HepG2 (cell line): ENCODE results near the gene AMHR2. TPM values are rescaled to one million over a fixed set of nuclear protein-coding genes. Genes with fewer than 3 reads are reported as not detected.

ENCODE experiments used
- ATAC-seq: fragments of 200-7000 bp; cut with Tn5 transposase; 3 replicates; pipeline ENCODE4 v1.9.1; 2020; ENCODE audit warnings: mild to moderate bottlenecking, moderate library complexity
- BruUV-seq: library from RNA; stranded (reverse); fragments of 400-500 nt; replicated peaks from 2 replicates; lab custom pipeline; 2021; lab: Mats Ljungman, UMichigan
- CTCF ChIA-PET: fragments of 300-600 bp; formaldehyde crosslinking; extraction: SDS; loops from one replicate; lab custom pipeline; 2021; ENCODE audit warnings: low total read pairs, inconsistent platforms, low intra/inter-chr PET ratio; lab: Yijun Ruan, JAX
- POLR2A ChIA-PET: fragments of 350-600 bp; sonication (Branson Sonifier 250); formaldehyde crosslinking; loops from one replicate; lab custom pipeline; 2020; ENCODE audit warnings: antibody characterized with exemption, inconsistent platforms; lab: Yijun Ruan, JAX
- DNase-seq: peaks from one replicate; pipeline ENCODE4 v3.0.0-alpha.2; 2015; ENCODE audit warnings: low spot score
- FAIRE-seq: peaks from 3 replicates; lab custom pipeline; 2011; peaks lifted over from hg19 to GRCh38; lab: Jason Lieb, UNC
- H2AFZ ChIP-seq: one replicate; pipeline ENCODE4 v1.6.1; 2011; ENCODE audit warnings: low read length, inconsistent platforms
- H3K27ac ChIP-seq: fragments of 300-600 bp; 3 replicates; pipeline ENCODE4 v1.8.0; 2011; ENCODE audit warnings: mixed run types, mild to moderate bottlenecking, mixed read lengths, low read length, inconsistent platforms; ENCODE audit not compliant: insufficient read depth; ENCODE audit errors: extremely low read length
- H3K27me3 ChIP-seq, 2 experiments: fragments of 200-600 bp in 1 of 2; 2 replicates in 1 of 2; 3 replicates in 1 of 2; pipeline versions ENCODE4 v1.6.0 to v1.8.0; 2011; ENCODE audit warnings: low read length in 2 of 2, mild to moderate bottlenecking in 2 of 2, moderate library complexity in 2 of 2, inconsistent platforms in 1 of 2; ENCODE audit not compliant: insufficient read depth in 2 of 2, control insufficient read depth in 1 of 2
- H3K36me3 ChIP-seq, 2 experiments: fragments of 200-600 bp in 1 of 2; replicated peaks in 1 of 2; 2 replicates in 1 of 2; 3 replicates in 1 of 2; pipeline versions ENCODE4 v1.5.1 to v1.8.0; 2011; ENCODE audit warnings: low read length in 2 of 2, inconsistent platforms in 1 of 2; ENCODE audit not compliant: insufficient read depth in 2 of 2, control insufficient read depth in 1 of 2
- H3K4me1 ChIP-seq: 2 replicates; pipeline ENCODE4 v1.5.1; 2012; ENCODE audit warnings: low read length, inconsistent platforms; ENCODE audit not compliant: insufficient read depth
- H3K4me2 ChIP-seq: 2 replicates; pipeline ENCODE4 v1.6.0; 2011; ENCODE audit warnings: low read depth, low read length, inconsistent platforms
- H3K4me3 ChIP-seq, 3 experiments: fragments of 200-600 bp in 1 of 3; sonication (generic), shearing (Covaris generic) in 1 of 3; replicated peaks in 1 of 3; 2 replicates each; pipeline ENCODE4 v1.5.1; 2011 to 2016; ENCODE audit warnings: low read length in 3 of 3, inconsistent platforms in 2 of 3, low read depth in 2 of 3, mild to moderate bottlenecking in 2 of 3, control low read depth in 1 of 3, mixed read lengths in 1 of 3; ENCODE audit not compliant: insufficient read depth in 1 of 3
- H3K79me2 ChIP-seq: one replicate; pipeline ENCODE4 v1.6.1; 2011; ENCODE audit warnings: low read length, inconsistent platforms; ENCODE audit not compliant: insufficient read depth
- H3K9ac ChIP-seq: 2 replicates; pipeline ENCODE4 v1.6.0; 2011; ENCODE audit warnings: mild to moderate bottlenecking, low read depth, low read length, inconsistent platforms; ENCODE audit not compliant: insufficient read depth
- H3K9me3 ChIP-seq: 2 replicates; pipeline ENCODE4 v1.5.1; 2012; ENCODE audit warnings: mild to moderate bottlenecking, low read length
- H4K20me1 ChIP-seq: 2 replicates; pipeline ENCODE4 v1.6.0; 2011; ENCODE audit warnings: inconsistent platforms, mild to moderate bottlenecking, low read length, moderate library complexity; ENCODE audit not compliant: insufficient read depth
- FOXA3 ChIP-seq: IDR thresholded peaks from 2 replicates; pipeline ENCODE4 v1.6.1; 2016; ENCODE audit warnings: missing genetic modification reagents, missing compliant biosample characterization
- GFI1 ChIP-seq: sonication (generic); formaldehyde crosslinking; IDR thresholded peaks from 2 replicates; pipeline ENCODE4 v1.5.0; 2020; ENCODE audit warnings: missing genetic modification reagents, mild to moderate bottlenecking, borderline replicate concordance
- HNF1A ChIP-seq, 2 experiments: sonication (generic) in 1 of 2; formaldehyde crosslinking in 1 of 2; IDR thresholded peaks; 2 replicates each; pipeline versions ENCODE4 v1.4.0 to v1.6.1; 2016 to 2020; ENCODE audit warnings: borderline replicate concordance in 1 of 2, low read depth in 1 of 2, mild to moderate bottlenecking in 1 of 2, missing genetic modification reagents in 1 of 2
- KDM6A ChIP-seq: IDR thresholded peaks from 2 replicates; pipeline ENCODE4 v1.6.1; 2016; ENCODE audit warnings: low read depth
- MNT ChIP-seq: fragments of 450-650 bp; IDR thresholded peaks from 2 replicates; pipeline ENCODE4 v1.6.1; 2016
- MTA1 ChIP-seq: sonication (generic); formaldehyde crosslinking; IDR thresholded peaks from 2 replicates; pipeline ENCODE4 v1.4.0; 2020; ENCODE audit warnings: missing genetic modification reagents, mild to moderate bottlenecking, borderline replicate concordance
- NBN ChIP-seq: fragments of 450-650 bp; conservative IDR thresholded peaks from 2 replicates; pipeline ENCODE4 v1.6.1; 2017
- NPAS2 ChIP-seq: sonication (generic); formaldehyde crosslinking; IDR thresholded peaks from 2 replicates; pipeline ENCODE4 v1.8.0; 2022; ENCODE audit warnings: mild to moderate bottlenecking, missing genetic modification reagents, borderline replicate concordance
- RBFOX2 ChIP-seq: fragments of 200-400 bp; formaldehyde crosslinking; IDR thresholded peaks from 2 replicates; pipeline ENCODE4 v1.6.1; 2017; ENCODE audit warnings: low read depth, mild to moderate bottlenecking, low read length
- RORA ChIP-seq: sonication (generic); formaldehyde crosslinking; IDR thresholded peaks from 2 replicates; pipeline ENCODE4 v1.5.0; 2020; ENCODE audit warnings: mild to moderate bottlenecking, missing genetic modification reagents, moderate library complexity
- ZNF484 ChIP-seq: sonication (generic); formaldehyde crosslinking; IDR thresholded peaks from 2 replicates; pipeline ENCODE4 v1.5.1; 2020; ENCODE audit warnings: mild to moderate bottlenecking, low read depth, missing genetic modification reagents, borderline replicate concordance
- ZNF615 ChIP-seq: sonication (generic); formaldehyde crosslinking; IDR thresholded peaks from 2 replicates; pipeline ENCODE4 v1.5.0; 2020; ENCODE audit warnings: mild to moderate bottlenecking, missing genetic modification reagents, borderline replicate concordance
- ZNF672 ChIP-seq: sonication (generic); formaldehyde crosslinking; IDR thresholded peaks from 2 replicates; pipeline ENCODE4 v1.8.1; 2022; ENCODE audit warnings: missing genetic modification reagents
- ZNF83 ChIP-seq: sonication (generic); formaldehyde crosslinking; IDR thresholded peaks from 2 replicates; pipeline ENCODE4 v1.4.0; 2020; ENCODE audit warnings: missing genetic modification reagents, mild to moderate bottlenecking, borderline replicate concordance
- WGBS: methylation state at CpG from one replicate; pipeline ENCODE4 v1.1.6; 2017; ENCODE audit warnings: low lambda C conversion rate; 5-methylcytosine and 5-hydroxymethylcytosine counted together
- in situ Hi-C: cut with HindIII; loops from 2 replicates; pipeline ENCODE4 v1.10.0; 2017; ENCODE audit warnings: low pct_unique_long_range_greater_than_20kb; ENCODE audit not compliant: extremely low pct_ligation_motif_present
- intact Hi-C: fragments of 100-400 bp; cut with micrococcal nuclease; formaldehyde crosslinking; loops from one replicate; pipeline ENCODE4 v1.10.0; 2022; ENCODE audit not compliant: unreplicated experiment
- polyA plus RNA-seq, 8 experiments: library from polyadenylated mRNA; depleted of rRNA in 3 of 8; stranded (reverse) in 7 of 8; unstranded in 1 of 8; fragments of >200 nt; fragmentation: Illumina TruSeq in 4 of 8; extraction: Trizol in 4 of 8; gene quantifications; 2 replicates each; pipeline versions ENCODE4 v1.2.1 to v1.2.3, GENCODE V29; 2011 to 2016; ENCODE audit warnings: low read depth in 4 of 8, missing spikeins in 1 of 8, mixed read lengths in 1 of 8; ENCODE audit not compliant: insufficient read depth in 1 of 8
- total RNA-seq, 5 experiments: library from RNA; depleted of rRNA; stranded (reverse); fragments of >200 nt; fragmentation: Illumina TruSeq; extraction: Trizol; gene quantifications; 2 replicates each; pipeline ENCODE4 v1.2.3, GENCODE V29; 2016; ENCODE audit warnings: low read depth in 1 of 5
- TF ChIP-seq, protein P1 (sequence below): sonication (generic); formaldehyde crosslinking; IDR thresholded peaks from 2 replicates; pipeline ENCODE4 v1.4.0; 2020; ENCODE audit warnings: missing genetic modification reagents

The AMHR2 gene
- total and polyA plus RNA-seq, 2 of the 13 experiments (the other 11 are each of a cell fraction or from before 2014, with no cell fraction given): 0.24 to 0.58 TPM

GRCh38 chr12:53391724-53392123 is 31.9 kb upstream of the AMHR2 start:
- H3K27me3 ChIP-seq: no peaks in the 10 kb centered on the region
- H3K9ac ChIP-seq: no peak overlapping the region
- no peak overlapping the region for H3K4me2 ChIP-seq
- ChIA-PET POLR2A (no interaction called here), CTCF (no interaction called here)
- intact Hi-C loops: no loop called here
- no peaks in the 10 kb centered on the region for H3K9me3 ChIP-seq
- no peak overlapping the region for H2AFZ ChIP-seq
- TF ChIP-seq KDM6A: no peak
- TF ChIP-seq FOXA3 (CRISPR knock-in tag): no peak
- TF ChIP-seq NPAS2 (CRISPR knock-in tag): no peak
- TF ChIP-seq NBN: no peak
- no peak for TF ChIP-seq HNF1A (IDR thresholded peaks at IDR 0.05; ENCODE audit: low read depth)
- TF ChIP-seq HNF1A (CRISPR knock-in tag; IDR thresholded peaks at IDR 0.05; ENCODE audit: borderline replicate concordance): no peak
- no peak for TF ChIP-seq GFI1 (CRISPR knock-in tag)
- TF ChIP-seq ZNF83: no peak
- no peak for TF ChIP-seq RORA (CRISPR knock-in tag)
- no peak for TF ChIP-seq ZNF484 (CRISPR knock-in tag)
- TF ChIP-seq RBFOX2: no peak
- no peak for TF ChIP-seq MNT
- TF ChIP-seq, protein P1, sequence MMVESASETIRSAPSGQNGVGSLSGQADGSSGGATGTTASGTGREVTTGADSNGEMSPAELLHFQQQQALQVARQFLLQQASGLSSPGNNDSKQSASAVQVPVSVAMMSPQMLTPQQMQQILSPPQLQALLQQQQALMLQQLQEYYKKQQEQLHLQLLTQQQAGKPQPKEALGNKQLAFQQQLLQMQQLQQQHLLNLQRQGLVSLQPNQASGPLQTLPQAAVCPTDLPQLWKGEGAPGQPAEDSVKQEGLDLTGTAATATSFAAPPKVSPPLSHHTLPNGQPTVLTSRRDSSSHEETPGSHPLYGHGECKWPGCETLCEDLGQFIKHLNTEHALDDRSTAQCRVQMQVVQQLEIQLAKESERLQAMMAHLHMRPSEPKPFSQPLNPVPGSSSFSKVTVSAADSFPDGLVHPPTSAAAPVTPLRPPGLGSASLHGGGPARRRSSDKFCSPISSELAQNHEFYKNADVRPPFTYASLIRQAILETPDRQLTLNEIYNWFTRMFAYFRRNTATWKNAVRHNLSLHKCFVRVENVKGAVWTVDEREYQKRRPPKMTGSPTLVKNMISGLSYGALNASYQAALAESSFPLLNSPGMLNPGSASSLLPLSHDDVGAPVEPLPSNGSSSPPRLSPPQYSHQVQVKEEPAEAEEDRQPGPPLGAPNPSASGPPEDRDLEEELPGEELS (CRISPR knock-in tag): no peak
- no peak for TF ChIP-seq MTA1 (CRISPR knock-in tag)
- TF ChIP-seq ZNF672 (CRISPR knock-in tag): no peak
- no peak for TF ChIP-seq ZNF615 (CRISPR knock-in tag)
- H3K4me3 ChIP-seq: no peak overlapping the region
- DNase-seq (no peak), ATAC-seq (no peak), FAIRE-seq (no peak)
- 78% methylated on average over 5 of the region's 5 CpGs for WGBS
- peaks cover 0 to 8% of the 10 kb centered on the region in 2 experiments; a peak in 2 of 5 replicates for H3K36me3 ChIP-seq
- peaks cover 46% of the 10 kb centered on the region for H3K4me1 ChIP-seq
- in situ Hi-C loops: no loop called here
- no peak overlapping the region for H3K27ac ChIP-seq
- peaks cover 54% of the 10 kb centered on the region for H3K79me2 ChIP-seq
- no peaks in the 10 kb centered on the region for H4K20me1 ChIP-seq
- no TSS peak for BruUV-seq
